Parathyroid adenoma (tissue), 2 donors: ENCODE results near the gene TTLL13.

Source experiments
- H2AFZ ChIP-seq: fragments of 300-600 bp; sonication (generic); one replicate; pipeline ENCODE4 v1.7.0; 2017; ENCODE audit warnings: antibody characterized with exemption, mild to moderate bottlenecking
- H3K27ac ChIP-seq: fragments of 300-600 bp; sonication (generic); one replicate; pipeline ENCODE4 v1.7.0; 2017
- H3K27me3 ChIP-seq: fragments of 300-600 bp; sonication (generic); one replicate; pipeline ENCODE4 v1.7.0; 2017; ENCODE audit warnings: low read length; ENCODE audit not compliant: control insufficient read depth, insufficient read depth
- H3K36me3 ChIP-seq: fragments of 300-600 bp; sonication (generic); one replicate; pipeline ENCODE4 v1.7.0; 2017; ENCODE audit warnings: low read length; ENCODE audit not compliant: control insufficient read depth, insufficient read depth
- H3K4me1 ChIP-seq: fragments of 300-600 bp; sonication (generic); one replicate; pipeline ENCODE4 v1.7.0; 2017; ENCODE audit warnings: control low read depth
- H3K4me2 ChIP-seq: fragments of 300-600 bp; sonication (generic); one replicate; pipeline ENCODE4 v1.7.0; 2017; ENCODE audit warnings: low read length
- H3K4me3 ChIP-seq: fragments of 300-600 bp; sonication (generic); one replicate; pipeline ENCODE4 v1.7.0; 2017; ENCODE audit warnings: low read depth, low read length
- H3K79me2 ChIP-seq: fragments of 300-600 bp; sonication (generic); one replicate; pipeline ENCODE4 v1.7.0; 2017; ENCODE audit warnings: control low read depth
- H3K9ac ChIP-seq: fragments of 300-600 bp; sonication (generic); one replicate; pipeline ENCODE4 v1.7.0; 2017; ENCODE audit warnings: mild to moderate bottlenecking
- H3K9me3 ChIP-seq: fragments of 300-600 bp; sonication (generic); one replicate; pipeline ENCODE4 v1.7.0; 2017; ENCODE audit warnings: low read length; ENCODE audit not compliant: control insufficient read depth
- TF ChIP-seq, protein P1 (sequence below): fragments of 300-600 bp; sonication (generic); IDR thresholded peaks from one replicate; pipeline ENCODE4 v1.7.0; 2017; ENCODE audit warnings: antibody characterized with exemption, mild to moderate bottlenecking
- donor health status: primary hyperparathyroidism.

TTLL13 gene

DNA sequence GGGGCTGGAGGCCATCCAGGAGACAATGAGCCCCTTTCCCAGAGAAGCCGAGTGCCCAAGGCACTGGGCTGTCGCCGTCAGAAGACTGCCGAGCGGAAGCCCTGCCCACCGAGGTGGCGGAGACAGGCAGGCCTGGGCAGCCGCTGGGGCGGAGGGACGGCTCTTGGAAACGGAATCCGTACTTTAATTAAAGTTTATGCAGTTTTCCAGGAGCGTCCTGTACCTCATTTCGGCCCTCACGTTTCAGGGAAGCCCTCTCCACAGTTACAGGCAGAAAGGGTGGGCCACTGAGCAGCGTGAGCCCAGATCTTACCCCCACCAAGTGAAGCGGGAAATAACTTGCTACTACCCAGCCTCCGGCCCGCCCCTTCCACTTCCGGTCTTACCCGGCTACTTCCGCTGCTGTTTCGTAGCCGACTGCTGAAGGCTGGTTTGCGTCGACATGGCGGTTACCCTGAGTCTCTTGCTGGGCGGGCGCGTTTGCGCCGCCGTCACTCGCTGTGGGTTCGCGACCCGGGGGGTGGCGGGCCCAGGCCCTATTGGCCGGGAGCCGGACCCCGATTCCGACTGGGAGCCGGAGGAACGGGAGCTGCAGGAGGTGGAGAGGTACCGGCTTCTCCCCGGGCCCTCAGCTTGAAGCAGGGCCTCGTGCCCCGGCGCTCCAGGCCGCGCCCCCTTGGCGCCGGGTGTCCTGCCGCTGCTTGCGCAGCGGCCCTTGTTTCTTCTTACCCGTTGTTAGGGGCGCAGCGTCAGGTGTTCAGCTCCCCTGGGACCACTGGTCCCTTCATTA lies 16.1 kb downstream of the TTLL13 start, which contains the start of gene NGRN:
NGRN (plus strand) TSS at position 402 of the 790 bp plus-strand sequence; CDS start at position 443, 41 bp downstream.
- Histone ChIP-seq H3K9ac (peak within 1 kb of the TSS; percentile 87), H3K9me3 (no peaks in the 10 kb centered on the region), H2AFZ (peak within 1 kb of the TSS; percentile 96), H3K79me2 (peaks cover 21% of the 10 kb centered on the region), H3K36me3 (no peaks in the 10 kb centered on the region), H3K4me1 (peaks cover 9% of the 10 kb centered on the region), H3K4me3 (peak within 1 kb of the TSS; percentile 76), H3K27me3 (no peaks in the 10 kb centered on the region), H3K27ac (peak within 1 kb of the TSS; percentile 96), H3K4me2 (peak within 1 kb of the TSS; percentile 96)
- TF ChIP-seq, protein P1, sequence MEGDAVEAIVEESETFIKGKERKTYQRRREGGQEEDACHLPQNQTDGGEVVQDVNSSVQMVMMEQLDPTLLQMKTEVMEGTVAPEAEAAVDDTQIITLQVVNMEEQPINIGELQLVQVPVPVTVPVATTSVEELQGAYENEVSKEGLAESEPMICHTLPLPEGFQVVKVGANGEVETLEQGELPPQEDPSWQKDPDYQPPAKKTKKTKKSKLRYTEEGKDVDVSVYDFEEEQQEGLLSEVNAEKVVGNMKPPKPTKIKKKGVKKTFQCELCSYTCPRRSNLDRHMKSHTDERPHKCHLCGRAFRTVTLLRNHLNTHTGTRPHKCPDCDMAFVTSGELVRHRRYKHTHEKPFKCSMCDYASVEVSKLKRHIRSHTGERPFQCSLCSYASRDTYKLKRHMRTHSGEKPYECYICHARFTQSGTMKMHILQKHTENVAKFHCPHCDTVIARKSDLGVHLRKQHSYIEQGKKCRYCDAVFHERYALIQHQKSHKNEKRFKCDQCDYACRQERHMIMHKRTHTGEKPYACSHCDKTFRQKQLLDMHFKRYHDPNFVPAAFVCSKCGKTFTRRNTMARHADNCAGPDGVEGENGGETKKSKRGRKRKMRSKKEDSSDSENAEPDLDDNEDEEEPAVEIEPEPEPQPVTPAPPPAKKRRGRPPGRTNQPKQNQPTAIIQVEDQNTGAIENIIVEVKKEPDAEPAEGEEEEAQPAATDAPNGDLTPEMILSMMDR = no peak

DNA sequence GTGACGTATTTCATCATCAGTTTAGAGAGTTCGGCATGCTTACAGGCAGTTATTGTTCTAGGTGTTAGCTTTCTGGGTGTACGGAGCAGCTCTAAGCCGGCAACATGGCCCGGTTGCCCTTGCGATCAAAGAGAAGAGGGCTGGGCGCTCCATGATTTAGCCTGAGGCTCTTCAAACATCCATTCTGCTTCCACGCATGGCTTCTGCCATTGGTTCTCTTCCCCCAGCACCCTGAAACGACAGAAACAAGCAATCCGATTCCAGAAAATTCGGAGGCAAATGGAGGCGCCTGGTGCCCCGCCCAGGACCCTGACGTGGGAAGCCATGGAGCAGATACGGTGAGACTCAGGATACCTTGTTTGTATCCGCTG lies 16.7 kb downstream of the TTLL13 start:
- Histone ChIP-seq H3K4me2 (peak overlapping the region; percentile 96), H3K36me3 (no peaks in the 10 kb centered on the region), H3K27me3 (no peaks in the 10 kb centered on the region), H3K27ac (peak overlapping the region; percentile 96), H2AFZ (peak overlapping the region; percentile 96), H3K4me3 (peak overlapping the region; percentile 76), H3K9ac (peak overlapping the region; percentile 87), H3K79me2 (peaks cover 21% of the 10 kb centered on the region), H3K9me3 (no peaks in the 10 kb centered on the region), H3K4me1 (peaks cover 9% of the 10 kb centered on the region)
- TF ChIP-seq, protein P1 = no peak

DNA sequence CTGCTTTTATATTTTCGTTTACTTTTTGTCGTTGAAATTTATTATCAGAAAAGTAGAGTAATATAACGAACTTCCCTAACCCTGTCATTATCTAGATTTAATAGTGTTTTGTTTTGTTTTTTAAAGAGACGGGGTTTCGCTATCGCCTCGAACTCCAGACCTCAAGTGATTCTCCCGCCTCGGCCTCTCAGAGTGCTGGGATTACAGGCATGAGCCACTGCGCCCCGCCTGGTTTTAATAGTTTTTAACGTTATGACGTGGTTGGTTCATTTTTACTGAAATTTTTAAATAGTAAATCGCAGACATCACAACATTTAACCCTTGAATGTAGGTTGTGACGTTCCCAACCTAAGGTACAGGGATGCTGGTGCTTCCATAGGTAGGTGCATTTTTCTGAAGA lies 17.1 kb downstream of the TTLL13 start:
- H3K4me1 ChIP-seq = peaks cover 9% of the 10 kb centered on the region

DNA sequence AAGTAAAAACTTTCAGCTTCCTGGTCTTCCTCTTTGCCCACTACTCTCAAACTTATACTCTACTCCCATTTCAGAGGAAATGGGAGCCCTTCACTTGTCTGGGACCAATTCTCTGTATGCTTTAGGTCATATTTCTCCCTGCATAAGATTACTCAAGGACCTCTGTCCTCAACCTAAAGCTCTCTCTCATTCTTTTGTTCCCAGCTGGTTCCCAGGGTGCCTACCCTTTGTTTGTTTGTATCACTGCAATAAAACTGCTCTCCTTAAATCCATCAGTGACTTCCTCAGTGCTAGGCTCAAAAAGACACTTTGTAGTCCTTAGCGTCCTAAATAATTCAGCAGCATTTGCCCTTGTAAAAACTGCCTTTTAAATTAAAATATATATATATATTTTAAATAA lies 19.1 kb downstream of the TTLL13 start:
- TF ChIP-seq, protein P1 = no peak
- Histone ChIP-seq H3K4me1 (peaks cover 9% of the 10 kb centered on the region), H3K4me3 (no peak overlapping the region), H3K27ac (no peak overlapping the region), H2AFZ (no peak overlapping the region), H3K79me2 (peaks cover 21% of the 10 kb centered on the region), H3K9me3 (no peaks in the 10 kb centered on the region), H3K36me3 (no peaks in the 10 kb centered on the region), H3K9ac (no peak overlapping the region), H3K4me2 (no peak overlapping the region), H3K27me3 (no peaks in the 10 kb centered on the region)

More for the DNA sequence above, 17.1 kb downstream of the TTLL13 start:
- Histone ChIP-seq H3K79me2 (peaks cover 21% of the 10 kb centered on the region), H3K9ac (no peak overlapping the region), H3K27ac (peak overlapping the region; percentile 96), H2AFZ (peak overlapping the region; percentile 96), H3K36me3 (no peaks in the 10 kb centered on the region), H3K27me3 (no peaks in the 10 kb centered on the region), H3K9me3 (no peaks in the 10 kb centered on the region), H3K4me3 (peak overlapping the region; percentile 76), H3K4me2 (peak overlapping the region; percentile 96)
- TF ChIP-seq, protein P1 = no peak
